Esophagus squamous epithelium (tissue), 5 donors: ENCODE results near the gene CLIC1. TPM values are rescaled to one million over a fixed set of nuclear protein-coding genes. Genes with fewer than 3 reads are reported as not detected.

Source experiments
- DNase-seq: peaks from one replicate; lab custom pipeline; 2025; lab: John Stamatoyannopoulos, UW
- H3K27ac ChIP-seq, 4 donors: fragments of 200-600 bp; sonication (generic); one replicate each; pipeline ENCODE4 v1.5.1; 2016 to 2019; ENCODE audit warnings: mild to moderate bottlenecking in 1 of 4
- H3K27me3 ChIP-seq, 4 donors: fragments of 200-600 bp; sonication (generic); 1 replicate in 3 of 4; 2 replicates in 1 of 4; pipeline versions ENCODE4 v1.5.1 to v1.6.0; 2017 to 2021; ENCODE audit warnings: antibody characterized with exemption in 1 of 4
- H3K36me3 ChIP-seq, 3 donors: fragments of 200-600 bp; sonication (generic); one replicate each; pipeline ENCODE4 v1.5.1; 2016 to 2019
- H3K4me1 ChIP-seq, 3 donors: fragments of 200-600 bp; sonication (generic); one replicate each; pipeline ENCODE4 v1.5.1; 2017 to 2019
- H3K4me3 ChIP-seq, 4 donors: fragments of 200-600 bp; sonication (generic); 1 replicate in 3 of 4; 2 replicates in 1 of 4; pipeline ENCODE4 v1.5.1; 2016 to 2019; ENCODE audit warnings: mild to moderate bottlenecking in 2 of 4, moderate library complexity in 1 of 4
- H3K9me3 ChIP-seq, 3 donors: fragments of 200-600 bp; sonication (generic); one replicate each; pipeline ENCODE4 v1.5.1; 2016 to 2019
- CTCF ChIP-seq, 6 experiments: fragments of 450-650 bp in 4 of 6; fragments of 200-600 bp in 2 of 6; sonication (generic) in 2 of 6; IDR thresholded peaks; one replicate each; pipeline ENCODE4 v1.5.1; 2016 to 2019; ENCODE audit warnings: antibody characterized with exemption in 6 of 6, mild to moderate bottlenecking in 4 of 6, moderate library complexity in 4 of 6
- POLR2A ChIP-seq, 4 donors: fragments of 450-650 bp; IDR thresholded peaks; one replicate each; pipeline ENCODE4 v1.6.1; 2017; ENCODE audit warnings: antibody characterized with exemption in 4 of 4, mild to moderate bottlenecking in 4 of 4, moderate library complexity in 3 of 4
- WGBS, 2 donors: methylation state at CpG; one replicate each; pipeline ENCODE4 v1.1.5; 2018; 5-methylcytosine and 5-hydroxymethylcytosine counted together
- intact Hi-C: fragments of 100-400 bp; cut with DNase I; formaldehyde crosslinking; loops from one replicate; pipeline ENCODE4 v1.15.0; 2022
- total RNA-seq, 4 donors: library from RNA; depleted of rRNA; stranded (reverse); fragments of >200 nt; gene quantifications; one replicate each; pipeline ENCODE4 v1.1.0, GENCODE V29; 2016
- donor health status: DM: yes; HTN: yes; CAD: no.

Gene CLIC1
- total RNA-seq = 100 to 1,000 TPM; 289 to 440 (median 365) TPM

- 1% methylated on average over 11 to 14 of the region's 24 CpGs for WGBS, 2 donors
Observed at GRCh38 chr6:31736021-31736767, at the start of gene CLIC1. Gene CLIC1, minus strand, starts transcription at chr6:31736530. Its CDS starts 230 bp downstream, at chr6:31736300.

GRCh38 chr6:31785475-31785874 is 49.1 kb upstream of the CLIC1 start:
- 93 to 99% methylated on average over 7 to 9 of the region's 11 CpGs for WGBS, 2 donors
- no peaks in the 10 kb centered on the region for H3K9me3 ChIP-seq
- no peak for DNase-seq
- no peak overlapping the region for H3K4me3 ChIP-seq
- no peak overlapping the region for H3K27ac ChIP-seq
- intact Hi-C loops = no loop called here
- H3K36me3 ChIP-seq = peaks cover 22 to 89% (median 27%) of the 10 kb centered on the region in 3 donors
- TF ChIP-seq CTCF (IDR thresholded peaks at IDR 0.05) = no peak
- TF ChIP-seq POLR2A (IDR thresholded peaks at IDR 0.05) = no peak
- no peaks in the 10 kb centered on the region for H3K4me1 ChIP-seq
- H3K27me3 ChIP-seq = no peaks in the 10 kb centered on the region

More at GRCh38 chr6:31736021-31736767, at the start of gene CLIC1:
- Histone ChIP-seq H3K4me3 (peak within 1 kb of the TSS; percentile 53 to 89 (median 75)), H3K9me3 (no peaks in the 10 kb centered on the region), H3K27me3 (no peaks in the 10 kb centered on the region), H3K4me1 (peaks cover 39 to 79% (median 46%) of the 10 kb centered on the region in 3 donors), H3K36me3 (peaks cover 27 to 33% (median 30%) of the 10 kb centered on the region in 3 donors), H3K27ac (peak within 1 kb of the TSS; percentile 94 to 99 (median 98))
- TF ChIP-seq POLR2A (IDR thresholded peaks at IDR 0.05) (peak in 3 of 4 donors; percentile 88 to 97 (median 93)), CTCF (IDR thresholded peaks at IDR 0.05) (no peak)
- intact Hi-C loops = loop anchor here (10.0 kb wide), 1 partner anchor 99 kb away; no protein-coding TSS in a partner anchor
- no peak for DNase-seq

- no peaks in the 10 kb centered on the region for H3K9me3 ChIP-seq
- intact Hi-C loops = no loop called here
- TF ChIP-seq CTCF (IDR thresholded peaks at IDR 0.05) = no peak
- no peak overlapping the region for H3K27ac ChIP-seq
- H3K36me3 ChIP-seq = peaks cover 22 to 89% (median 39%) of the 10 kb centered on the region in 3 donors
- no peaks in the 10 kb centered on the region for H3K4me1 ChIP-seq
- no peak for DNase-seq
- no peaks in the 10 kb centered on the region for H3K27me3 ChIP-seq
- no peak overlapping the region for H3K4me3 ChIP-seq
- 94 to 98% methylated on average over 10 to 13 of the region's 15 CpGs for WGBS, 2 donors
Observed at GRCh38 chr6:31784098-31784925, 48.0 kb upstream of the CLIC1 start.

GRCh38 chr6:31782126-31782855 is 46.0 kb upstream of the CLIC1 start:
- Histone ChIP-seq H3K9me3 (no peaks in the 10 kb centered on the region), H3K36me3 (peaks cover 31 to 90% (median 45%) of the 10 kb centered on the region in 3 donors), H3K4me1 (peaks cover 1 to 5% (median 2%) of the 10 kb centered on the region in 3 donors), H3K4me3 (no peak overlapping the region), H3K27me3 (no peaks in the 10 kb centered on the region), H3K27ac (no peak overlapping the region)
- DNase-seq = no peak
- intact Hi-C loops = no loop called here
- TF ChIP-seq CTCF (IDR thresholded peaks at IDR 0.05) = no peak
- TF ChIP-seq POLR2A (IDR thresholded peaks at IDR 0.05) = no peak
- WGBS, 2 donors = 80 to 100% methylated on average over 1 to 12 of the region's 32 CpGs
